GM12892 (cell line): ENCODE data around the gene ODAD3.

Experiments
- POLR2A ChIP-seq: IDR thresholded peaks from 2 replicates; pipeline ENCODE4 v1.6.1; 2011; ENCODE audit warnings: low read depth, low read length, control low read depth
- POLR2AphosphoS5 ChIP-seq: IDR thresholded peaks from 2 replicates; pipeline ENCODE4 v1.6.1; 2011; ENCODE audit warnings: low read depth, low read length, control low read depth
- TAF1 ChIP-seq: IDR thresholded peaks from 2 replicates; pipeline ENCODE4 v1.6.1; 2011; ENCODE audit warnings: low read depth, mild to moderate bottlenecking, control low read depth, low read length, borderline replicate concordance

- TF ChIP-seq POLR2A (no peak), TAF1 (no peak), POLR2AphosphoS5 (no peak)
Measured at GRCh38 chr19:11423791-11424181, 11.1 kb downstream of the ODAD3 start.
